Activated T-helper 17 cell treated with anti-CD3 and anti-CD28 coated beads, Interleukin-2, amount 50 U/mL, for 72 hours (primary cell): Measurements from ENCODE around the gene LAMP1. TPM values are rescaled to one million over a fixed set of nuclear protein-coding genes. Genes with fewer than 3 reads are reported as not detected.
"Not testable (repeated sequence)": the region's sequence is repeated elsewhere in the genome, so short reads cannot be mapped to it uniquely, and the experiment has no call there.

ENCODE experiments used
- ATAC-seq: fragments of 150-1000 bp; cut with Tn5 transposase; replicated peaks from 2 replicates; pipeline ENCODE4 v1.10.0; 2021; ENCODE audit warnings: mild to moderate bottlenecking, moderate library complexity
- H3K27ac Mint-ChIP-seq: one replicate; pipeline ENCODE4 v1.8.0; 2022; ENCODE audit warnings: mixed read lengths
- H3K27me3 Mint-ChIP-seq: one replicate; pipeline ENCODE4 v1.8.0; 2022; ENCODE audit warnings: mixed read lengths
- H3K36me3 Mint-ChIP-seq: one replicate; pipeline ENCODE4 v1.8.0; 2022; ENCODE audit warnings: low read depth, mild to moderate bottlenecking, mixed read lengths
- H3K4me1 Mint-ChIP-seq: one replicate; pipeline ENCODE4 v1.8.0; 2022; ENCODE audit warnings: mixed read lengths
- H3K4me3 Mint-ChIP-seq: one replicate; pipeline ENCODE4 v1.8.0; 2022; ENCODE audit warnings: mild to moderate bottlenecking, mixed read lengths
- H3K9me3 Mint-ChIP-seq: one replicate; pipeline ENCODE4 v1.8.0; 2022; ENCODE audit warnings: mixed read lengths
- total RNA-seq, 2 donors: library from RNA; stranded (reverse); gene quantifications; one replicate each; pipeline ENCODE4 v1.2.3, GENCODE V29; 2022

Gene LAMP1
- total RNA-seq, 2 donors from 2014 or later, result 46.1 to 95.1 TPM

GRCh38 chr13:113309473-113309872 lies 12.4 kb downstream of the LAMP1 start:
- no peak for ATAC-seq
- no peaks in the 10 kb centered on the region for H3K27me3 Mint-ChIP-seq
- H3K4me1 Mint-ChIP-seq, result no peaks in the 10 kb centered on the region
- no peaks in the 10 kb centered on the region for H3K9me3 Mint-ChIP-seq
- peaks cover 76% of the 10 kb centered on the region for H3K36me3 Mint-ChIP-seq
- no peak overlapping the region for H3K27ac Mint-ChIP-seq
- H3K4me3 Mint-ChIP-seq, result no peak overlapping the region

- not testable (repeated sequence) for H3K4me1 Mint-ChIP-seq, H3K27me3 Mint-ChIP-seq, H3K27ac Mint-ChIP-seq, H3K9me3 Mint-ChIP-seq, ATAC-seq, H3K4me3 Mint-ChIP-seq
- peaks cover 78% of the 10 kb centered on the region for H3K36me3 Mint-ChIP-seq
These were observed 17.1 kb downstream of the LAMP1 start for GRCh38 chr13:113314112-113314511.

- not testable (repeated sequence) for H3K4me3 Mint-ChIP-seq, H3K4me1 Mint-ChIP-seq, H3K27me3 Mint-ChIP-seq, ATAC-seq, H3K9me3 Mint-ChIP-seq, H3K27ac Mint-ChIP-seq
- peaks cover 77% of the 10 kb centered on the region for H3K36me3 Mint-ChIP-seq
These were observed 17.9 kb downstream of the LAMP1 start for GRCh38 chr13:113314895-113315470.

- no peaks in the 10 kb centered on the region for H3K9me3 Mint-ChIP-seq
- H3K4me1 Mint-ChIP-seq, result no peaks in the 10 kb centered on the region
- ATAC-seq, result no peak
- no peaks in the 10 kb centered on the region for H3K27me3 Mint-ChIP-seq
- no peak overlapping the region for H3K27ac Mint-ChIP-seq
- H3K36me3 Mint-ChIP-seq, result peaks cover 79% of the 10 kb centered on the region
- H3K4me3 Mint-ChIP-seq, result no peak overlapping the region
These were observed 19.0 kb downstream of the LAMP1 start for GRCh38 chr13:113315992-113316391.

GRCh38 chr13:113317031-113317430 lies 20.0 kb downstream of the LAMP1 start:
- H3K27me3 Mint-ChIP-seq, result no peaks in the 10 kb centered on the region
- ATAC-seq, result no peak

GRCh38 chr13:113318956-113319355 lies 21.9 kb downstream of the LAMP1 start:
- Mint-ChIP-seq H3K27me3 (no peaks in the 10 kb centered on the region), H3K4me1 (no peaks in the 10 kb centered on the region), H3K4me3 (no peak overlapping the region), H3K27ac (no peak overlapping the region), H3K36me3 (peaks cover 83% of the 10 kb centered on the region), H3K9me3 (no peaks in the 10 kb centered on the region)
- no peak for ATAC-seq

More at GRCh38 chr13:113317031-113317430, 20.0 kb downstream of the LAMP1 start:
- Mint-ChIP-seq H3K9me3 (no peaks in the 10 kb centered on the region), H3K4me1 (no peaks in the 10 kb centered on the region), H3K27ac (no peak overlapping the region), H3K4me3 (no peak overlapping the region), H3K36me3 (peaks cover 79% of the 10 kb centered on the region)

GRCh38 chr13:113319371-113319770 lies 22.3 kb downstream of the LAMP1 start:
- Mint-ChIP-seq H3K27ac (no peak overlapping the region), H3K4me1 (no peaks in the 10 kb centered on the region), H3K27me3 (no peaks in the 10 kb centered on the region), H3K9me3 (no peaks in the 10 kb centered on the region), H3K36me3 (peaks cover 88% of the 10 kb centered on the region), H3K4me3 (no peak overlapping the region)
- ATAC-seq, result no peak

GRCh38 chr13:113320226-113320875 lies 23.3 kb downstream of the LAMP1 start:
- no peak overlapping the region for H3K4me3 Mint-ChIP-seq
- no peak for ATAC-seq
- H3K9me3 Mint-ChIP-seq, result no peaks in the 10 kb centered on the region
- H3K36me3 Mint-ChIP-seq, result peaks cover 84% of the 10 kb centered on the region
- H3K27me3 Mint-ChIP-seq, result no peaks in the 10 kb centered on the region
- H3K4me1 Mint-ChIP-seq, result no peaks in the 10 kb centered on the region
- H3K27ac Mint-ChIP-seq, result no peak overlapping the region

GRCh38 chr13:113321546-113321945 lies 24.5 kb downstream of the LAMP1 start:
- H3K27me3 Mint-ChIP-seq, result no peaks in the 10 kb centered on the region
- no peak for ATAC-seq
- H3K4me3 Mint-ChIP-seq, result no peak overlapping the region
- peaks cover 77% of the 10 kb centered on the region for H3K36me3 Mint-ChIP-seq
- no peaks in the 10 kb centered on the region for H3K9me3 Mint-ChIP-seq
- no peak overlapping the region for H3K27ac Mint-ChIP-seq
- H3K4me1 Mint-ChIP-seq, result no peaks in the 10 kb centered on the region

- Mint-ChIP-seq H3K4me3 (no peak overlapping the region), H3K27ac (no peak overlapping the region), H3K36me3 (peaks cover 72% of the 10 kb centered on the region), H3K9me3 (no peaks in the 10 kb centered on the region), H3K4me1 (no peaks in the 10 kb centered on the region), H3K27me3 (no peaks in the 10 kb centered on the region)
- ATAC-seq, result no peak
These were observed 25.0 kb downstream of the LAMP1 start for GRCh38 chr13:113322043-113322461.

GRCh38 chr13:113322890-113323651 lies 26.0 kb downstream of the LAMP1 start:
- ATAC-seq, result no peak
- Mint-ChIP-seq H3K27ac (no peak overlapping the region), H3K4me3 (no peak overlapping the region)

GRCh38 chr13:113323869-113324268 lies 26.8 kb downstream of the LAMP1 start:
- Mint-ChIP-seq H3K4me1 (no peaks in the 10 kb centered on the region), H3K27me3 (no peaks in the 10 kb centered on the region)
- ATAC-seq, result no peak

More at GRCh38 chr13:113322890-113323651, 26.0 kb downstream of the LAMP1 start:
- H3K36me3 Mint-ChIP-seq, result peaks cover 65% of the 10 kb centered on the region
- H3K9me3 Mint-ChIP-seq, result no peaks in the 10 kb centered on the region
- H3K4me1 Mint-ChIP-seq, result no peaks in the 10 kb centered on the region
- H3K27me3 Mint-ChIP-seq, result no peaks in the 10 kb centered on the region

GRCh38 chr13:113324398-113324797 lies 27.4 kb downstream of the LAMP1 start:
- Mint-ChIP-seq H3K27me3 (no peaks in the 10 kb centered on the region), H3K4me1 (no peaks in the 10 kb centered on the region), H3K27ac (no peak overlapping the region), H3K4me3 (no peak overlapping the region), H3K36me3 (peaks cover 53% of the 10 kb centered on the region), H3K9me3 (no peaks in the 10 kb centered on the region)
- no peak for ATAC-seq

More at GRCh38 chr13:113323869-113324268, 26.8 kb downstream of the LAMP1 start:
- Mint-ChIP-seq H3K4me3 (no peak overlapping the region), H3K9me3 (no peaks in the 10 kb centered on the region), H3K36me3 (peaks cover 57% of the 10 kb centered on the region), H3K27ac (no peak overlapping the region)

- Mint-ChIP-seq H3K27me3 (no peaks in the 10 kb centered on the region), H3K4me1 (no peaks in the 10 kb centered on the region), H3K9me3 (no peaks in the 10 kb centered on the region), H3K36me3 (peaks cover 39% of the 10 kb centered on the region), H3K27ac (no peak overlapping the region), H3K4me3 (no peak overlapping the region)
- ATAC-seq, result no peak
These were observed 28.7 kb downstream of the LAMP1 start for GRCh38 chr13:113325779-113326178.

- ATAC-seq, result no peak
- Mint-ChIP-seq H3K4me3 (no peak overlapping the region), H3K9me3 (no peaks in the 10 kb centered on the region), H3K4me1 (no peaks in the 10 kb centered on the region), H3K36me3 (peaks cover 23% of the 10 kb centered on the region), H3K27me3 (no peaks in the 10 kb centered on the region), H3K27ac (no peak overlapping the region)
These were observed 30.3 kb downstream of the LAMP1 start for GRCh38 chr13:113327391-113327765.
